Measurements from ENCODE around the gene FOXP1.

Gene FOXP1

DNA sequence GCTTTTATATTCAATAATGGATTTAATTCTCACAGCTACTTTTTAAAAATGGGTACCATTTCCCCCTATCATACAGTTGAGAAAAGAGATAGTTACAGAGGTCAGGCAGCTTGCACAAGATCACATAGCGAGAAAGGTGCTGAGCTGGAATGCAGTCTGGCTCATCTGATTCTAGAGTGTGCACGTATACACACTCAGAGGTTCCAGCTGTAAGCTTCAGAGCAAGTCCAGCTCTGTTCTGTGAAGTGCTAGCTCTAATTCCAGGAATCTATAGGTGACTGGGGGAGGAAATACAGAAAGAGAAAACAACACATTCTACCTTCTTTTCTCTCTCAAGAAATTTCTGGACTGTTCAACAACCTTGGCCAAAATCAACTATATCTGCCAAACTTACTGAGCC, 318.7 kb downstream of the FOXP1 start:
- DNase-seq (ENCODE audit: low read depth), result no peak

DNA sequence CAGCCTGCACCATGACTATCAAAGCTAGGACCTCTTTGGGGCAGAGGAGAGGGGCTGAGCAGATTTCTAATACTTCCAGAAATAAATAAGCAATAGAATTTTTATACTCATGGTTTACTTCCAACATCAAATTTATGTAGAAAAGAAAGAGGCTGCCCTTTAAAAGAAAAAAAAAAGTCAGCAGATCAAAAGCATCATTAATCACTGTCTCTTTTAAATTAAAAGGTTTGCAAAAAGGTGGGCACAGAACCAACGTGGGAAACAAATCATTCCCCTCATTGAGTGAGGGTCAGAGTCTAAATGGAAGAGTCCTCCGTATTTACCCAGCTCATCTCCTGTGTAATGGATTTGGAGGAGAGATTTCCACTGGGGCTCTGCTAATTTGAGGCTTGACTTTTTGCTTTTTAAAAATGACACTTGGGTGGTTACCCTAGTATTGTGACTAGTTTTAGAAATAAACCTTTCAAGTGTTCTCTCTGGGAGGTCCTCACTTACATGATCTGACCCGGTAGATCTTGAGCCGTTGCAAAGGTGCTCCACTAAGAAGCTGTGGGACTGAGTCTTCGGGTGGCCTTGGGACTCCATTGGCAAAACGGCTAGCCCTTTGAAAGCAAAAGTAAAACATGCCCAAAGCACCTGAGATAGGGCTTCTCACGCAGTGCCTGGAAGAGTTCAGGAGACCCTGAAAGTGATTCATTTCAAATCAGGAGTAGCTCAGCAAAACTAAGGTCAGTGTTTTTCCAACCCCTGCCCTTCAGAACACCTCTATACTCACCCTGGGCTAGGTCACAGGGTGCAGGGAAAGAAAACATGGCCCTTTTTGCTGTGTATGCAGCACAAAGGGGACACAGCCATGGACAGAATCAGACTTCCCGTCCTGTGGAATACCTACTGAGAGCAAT, 320.9 kb downstream of the FOXP1 start:
- DNase-seq (ENCODE audit: low read depth), result no peak

DNA sequence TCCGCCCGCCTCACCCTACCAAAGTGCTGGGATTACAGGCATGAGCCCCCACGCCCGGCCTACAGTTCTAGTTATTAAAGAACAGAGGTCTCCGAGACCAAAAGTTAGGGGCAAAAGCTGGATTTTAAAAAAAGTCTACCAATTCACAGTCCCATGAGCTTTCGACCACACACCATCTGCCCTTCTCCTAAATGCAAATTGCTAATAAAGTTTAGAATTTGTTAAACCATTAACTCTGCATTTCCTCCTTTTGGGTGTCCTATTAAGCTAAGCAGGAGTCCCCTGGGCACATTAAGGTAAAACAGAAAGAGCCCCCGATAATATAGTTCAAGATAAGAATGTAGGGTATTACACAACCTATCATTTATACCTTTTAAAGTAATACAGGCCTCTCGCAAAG, 322.7 kb downstream of the FOXP1 start:
- DNase-seq (ENCODE audit: low read depth), result no peak

DNA sequence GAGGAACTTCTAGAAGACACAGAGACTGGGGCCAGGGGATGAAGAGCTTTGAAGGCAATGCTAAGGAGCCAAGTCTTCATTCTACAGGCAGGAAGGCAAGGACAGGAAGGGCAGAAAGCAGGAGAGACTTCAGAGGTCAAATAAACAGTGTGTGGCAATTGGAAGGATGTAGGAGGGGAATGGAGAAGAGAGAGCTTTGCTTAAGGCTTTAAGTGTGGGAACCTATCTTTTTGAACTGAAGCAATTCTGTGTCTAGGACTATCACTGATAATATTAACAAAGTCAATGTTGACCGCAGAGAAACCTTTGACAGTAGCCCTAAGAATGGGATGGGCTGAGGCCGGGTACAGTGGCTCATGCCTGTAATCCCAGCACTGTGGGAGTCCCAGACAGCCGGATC, 325.0 kb downstream of the FOXP1 start:
- no peak for DNase-seq (ENCODE audit: low read depth)

DNA sequence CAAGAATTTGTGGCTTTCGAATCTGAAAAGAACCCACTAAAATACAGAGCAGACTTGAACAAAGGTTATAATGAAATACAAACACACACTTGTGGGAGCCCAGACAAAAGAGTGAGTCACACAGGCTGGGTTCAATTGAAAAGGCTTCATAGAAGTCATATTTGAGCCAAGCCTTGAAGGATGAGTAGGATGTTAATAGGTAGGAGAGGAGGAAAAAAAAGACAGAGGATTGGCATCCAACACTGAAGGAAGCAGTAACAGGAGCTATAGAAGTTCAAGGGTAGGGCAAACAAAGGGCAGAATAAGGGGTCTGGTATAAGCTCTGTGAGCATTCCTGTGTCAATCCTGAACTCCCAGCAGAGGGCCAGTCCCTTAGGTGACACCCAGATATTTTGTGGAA, 325.4 kb downstream of the FOXP1 start:
- no peak for DNase-seq (ENCODE audit: low read depth)

DNA sequence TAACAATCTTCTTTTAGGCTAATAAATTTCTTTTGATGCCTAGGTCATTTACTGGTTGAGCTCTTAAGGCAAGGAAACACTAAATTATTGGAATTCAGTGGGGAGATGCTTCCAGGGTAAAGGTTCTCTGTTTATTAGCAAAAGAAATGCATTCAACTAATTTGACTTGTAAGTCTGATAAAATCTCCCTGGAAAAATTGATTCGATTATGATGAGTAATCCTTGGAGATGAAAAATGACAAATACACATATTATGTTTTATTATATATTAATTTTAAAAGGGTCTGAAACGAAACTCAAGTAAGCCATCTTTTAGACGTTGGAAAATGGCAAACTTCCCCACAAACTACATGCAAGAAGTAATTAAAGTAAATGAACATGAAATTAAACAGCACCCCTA, 328.0 kb downstream of the FOXP1 start:
- DNase-seq (ENCODE audit: low read depth), result no peak

DNA sequence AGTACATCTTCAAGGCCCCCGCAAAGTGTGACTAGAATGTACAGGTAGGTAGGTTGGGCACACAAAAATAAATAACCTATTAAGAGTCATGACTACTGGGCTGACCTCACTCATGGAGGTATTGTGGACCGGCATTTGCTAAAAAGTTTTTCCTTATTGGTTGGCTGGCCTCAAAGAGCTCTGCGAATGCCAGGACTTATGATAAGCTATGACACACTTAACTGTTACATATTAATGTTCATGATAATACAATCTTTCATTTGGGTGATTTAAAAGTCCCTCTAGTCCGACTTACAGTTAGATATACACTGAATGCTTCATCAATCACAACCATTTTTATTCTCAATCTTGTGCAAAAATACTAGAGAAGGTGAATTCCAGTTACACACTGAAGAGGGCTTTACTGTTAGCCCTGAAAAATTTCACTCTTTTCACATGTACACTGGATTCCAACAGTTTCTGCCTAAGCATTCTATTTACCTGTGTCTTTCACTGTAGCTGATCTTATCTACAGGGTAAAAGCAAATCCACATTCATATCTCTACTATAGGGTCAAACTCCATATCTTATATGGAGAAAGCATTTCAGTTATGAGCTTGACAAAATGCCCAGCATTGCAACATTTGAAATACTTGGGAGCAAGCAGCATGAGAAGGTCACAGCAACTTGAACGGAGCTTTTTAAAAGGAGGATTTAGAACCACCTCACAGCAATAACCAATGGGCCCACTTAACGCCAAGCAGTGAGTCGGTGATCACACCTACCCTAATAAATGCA, 329.1 kb downstream of the FOXP1 start:
- no peak for DNase-seq (ENCODE audit: low read depth)

DNA sequence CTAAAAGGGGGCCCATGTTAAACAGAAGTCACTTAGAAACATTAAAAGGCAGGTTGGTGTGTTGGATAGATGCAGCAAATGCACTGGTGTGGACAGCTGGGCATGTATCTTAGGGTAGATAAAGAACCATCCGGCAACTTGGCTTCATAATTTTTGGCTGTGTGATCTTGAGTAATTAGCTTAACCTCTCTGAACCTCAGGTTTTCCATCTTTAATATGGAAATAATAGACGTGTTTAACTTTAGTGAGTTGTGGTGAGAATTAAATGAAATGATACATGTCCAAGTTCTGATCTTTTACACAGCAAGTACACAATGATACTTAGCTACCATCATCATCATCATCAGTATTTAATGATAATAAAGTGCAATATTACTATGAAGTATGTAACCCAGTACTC, 330.4 kb downstream of the FOXP1 start:
- DNase-seq (ENCODE audit: low read depth), result no peak

DNA sequence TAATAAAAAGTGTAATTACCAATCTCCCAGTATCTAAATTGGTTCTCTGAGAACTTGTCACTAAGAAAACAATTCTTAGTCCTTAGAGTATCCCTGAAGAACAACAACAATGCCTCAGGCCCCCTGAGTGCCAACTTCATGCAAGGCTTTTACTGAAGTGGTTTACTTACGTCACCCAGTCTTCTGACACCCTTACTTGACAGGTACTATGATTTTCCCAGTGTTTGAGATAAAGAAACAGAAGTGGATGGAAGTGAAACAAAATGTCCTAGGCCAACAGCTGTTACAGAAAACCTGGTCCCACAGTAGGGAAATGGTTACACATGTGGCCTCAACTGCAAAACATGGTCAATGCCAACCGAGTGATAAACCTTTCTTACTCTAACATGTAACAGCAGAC, 331.1 kb downstream of the FOXP1 start:
- DNase-seq (ENCODE audit: low read depth), result no peak

DNA sequence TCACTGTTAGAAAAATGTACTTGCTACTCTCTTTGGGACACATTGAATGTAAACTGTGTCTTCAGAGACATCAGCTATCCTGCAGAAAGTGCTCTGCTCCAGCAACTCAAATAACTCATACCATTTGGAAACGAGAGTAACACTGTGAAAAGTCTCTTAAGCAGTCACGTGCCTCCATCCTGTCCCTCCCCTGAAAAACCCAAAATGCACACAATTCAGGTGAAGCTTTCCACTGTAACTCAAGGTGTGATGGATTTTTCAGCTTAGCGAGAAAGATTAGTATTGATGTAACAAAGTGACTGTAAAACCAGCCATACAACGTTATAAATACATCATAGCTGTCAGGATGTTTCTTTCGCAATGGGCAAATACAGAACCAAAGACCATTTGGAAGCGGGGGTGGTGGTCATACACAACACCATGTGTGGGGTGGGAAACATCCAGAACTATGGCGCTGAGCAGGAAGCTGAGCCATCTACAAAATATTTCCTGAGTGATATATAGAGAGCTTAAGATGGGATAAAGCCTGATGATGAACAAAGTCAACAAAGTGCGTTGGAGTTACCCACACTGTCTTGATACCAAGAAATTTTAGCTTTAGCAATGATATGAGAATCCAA, 332.3 kb downstream of the FOXP1 start:
- DNase-seq (ENCODE audit: low read depth), result no peak

DNA sequence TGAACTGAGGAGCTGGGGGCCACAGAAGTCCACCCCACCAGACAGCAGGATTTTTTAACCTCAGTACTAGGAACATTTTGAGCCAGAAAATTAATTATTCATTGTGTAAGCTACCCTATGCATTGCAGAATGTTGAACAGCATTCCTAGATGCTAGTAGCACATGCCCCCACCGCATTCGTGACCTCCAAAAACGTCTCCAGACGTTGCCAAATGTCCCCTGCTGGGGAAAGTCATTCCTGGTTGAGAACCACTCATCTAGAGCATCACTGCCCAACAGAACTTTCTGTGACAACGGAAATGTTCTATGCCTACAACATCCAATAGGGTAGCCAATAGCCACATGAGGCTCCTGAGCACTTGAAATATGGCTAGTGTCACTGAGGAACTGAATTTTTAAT, 333.5 kb downstream of the FOXP1 start:
- no peak for DNase-seq (ENCODE audit: low read depth)

DNA sequence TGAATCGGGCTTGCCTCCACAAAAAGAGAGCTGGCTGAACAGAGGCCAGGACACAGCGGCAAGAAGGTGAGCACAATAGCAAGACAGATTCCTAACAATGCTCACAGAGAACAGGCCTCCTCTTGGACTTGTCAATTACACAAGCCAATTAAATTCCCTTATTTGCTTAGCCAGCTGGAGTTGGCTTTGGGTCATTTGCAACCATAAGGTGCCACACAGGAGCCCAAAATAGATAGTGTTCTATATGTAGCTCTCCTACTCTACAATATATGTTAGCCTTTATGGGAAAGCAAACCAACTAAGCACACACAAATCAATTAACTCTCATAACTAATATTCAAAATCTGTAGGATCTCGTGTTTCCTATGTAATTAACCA, 335.6 kb downstream of the FOXP1 start:
- no peak for DNase-seq (ENCODE audit: low read depth)

DNA sequence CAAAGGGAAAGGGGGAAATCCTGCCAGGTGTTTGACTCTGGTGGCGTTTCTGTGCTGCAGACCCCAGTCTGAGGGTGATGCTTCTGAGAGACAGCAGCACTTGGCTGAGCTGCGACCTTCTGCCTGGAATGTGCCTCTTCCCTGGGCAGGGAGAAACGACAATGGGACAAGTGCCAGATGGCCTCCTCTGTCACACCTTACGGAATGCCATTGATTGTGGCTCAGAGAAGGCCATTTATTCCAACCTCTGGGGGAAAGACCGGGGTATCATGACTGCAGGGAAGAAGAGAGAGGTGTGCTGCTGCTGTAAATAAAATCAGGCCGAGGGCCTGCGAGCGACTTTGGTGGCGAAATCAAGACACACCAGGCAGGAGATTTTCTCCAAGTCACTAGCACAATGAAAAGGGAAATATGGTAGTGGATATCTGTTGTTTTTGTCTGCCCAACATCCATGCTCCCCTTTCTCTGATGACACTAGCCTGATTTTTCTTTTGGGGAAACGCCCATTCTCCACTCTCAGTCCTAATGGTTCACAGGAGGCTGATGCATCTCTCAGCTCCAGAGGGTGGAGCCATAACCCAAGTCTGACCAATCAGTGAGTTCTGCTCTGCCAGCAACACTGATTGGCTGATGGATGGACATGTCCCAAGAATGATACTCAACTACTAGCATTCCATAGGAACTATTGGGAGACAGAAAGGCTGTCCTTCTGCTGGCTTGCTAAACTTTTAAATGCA, 336.1 kb downstream of the FOXP1 start:
- DNase-seq (ENCODE audit: low read depth), result no peak

DNA sequence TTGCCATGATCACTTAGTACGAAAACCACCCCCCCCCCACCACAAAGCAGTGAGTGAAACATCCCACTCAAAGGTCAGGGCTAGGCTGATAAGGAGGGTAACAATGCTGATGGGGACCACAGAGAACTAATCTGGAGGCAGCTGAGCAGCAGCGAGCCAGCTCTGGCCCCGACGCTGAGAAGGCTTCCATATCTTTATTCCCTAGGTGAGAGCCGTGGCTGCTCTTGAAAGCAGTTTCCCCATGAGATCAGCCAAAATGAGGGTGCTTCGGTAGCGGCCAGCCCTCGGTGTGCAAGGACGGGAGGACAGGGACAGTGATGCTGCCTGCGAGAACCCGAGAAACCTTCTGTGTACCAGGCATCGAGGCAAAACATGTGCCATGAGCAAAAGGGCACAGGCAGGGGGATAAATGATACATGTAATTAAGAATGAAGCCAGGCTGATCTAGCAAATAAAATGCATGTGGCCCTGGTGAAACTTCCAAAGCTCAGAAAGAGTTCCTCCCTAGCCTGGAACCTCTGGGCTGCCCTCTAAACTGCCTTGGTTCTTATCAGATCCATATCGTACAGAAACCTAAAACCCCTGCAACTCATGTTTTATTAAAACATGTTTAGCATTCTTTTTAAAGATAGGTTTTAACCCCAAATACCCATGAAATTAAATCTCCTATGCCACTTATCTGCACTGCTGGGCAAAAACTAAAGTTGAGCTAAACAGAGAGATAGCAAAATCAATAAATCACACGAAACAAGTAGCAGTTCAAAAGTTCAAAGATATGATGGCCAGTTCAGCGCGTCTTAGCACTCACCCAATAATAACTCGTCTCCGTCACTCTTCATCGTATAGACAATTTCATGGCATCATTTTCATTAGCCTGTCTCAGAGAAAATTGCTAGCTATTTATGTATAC, 337.3 kb downstream of the FOXP1 start:
- no peak for DNase-seq (ENCODE audit: low read depth)

DNA sequence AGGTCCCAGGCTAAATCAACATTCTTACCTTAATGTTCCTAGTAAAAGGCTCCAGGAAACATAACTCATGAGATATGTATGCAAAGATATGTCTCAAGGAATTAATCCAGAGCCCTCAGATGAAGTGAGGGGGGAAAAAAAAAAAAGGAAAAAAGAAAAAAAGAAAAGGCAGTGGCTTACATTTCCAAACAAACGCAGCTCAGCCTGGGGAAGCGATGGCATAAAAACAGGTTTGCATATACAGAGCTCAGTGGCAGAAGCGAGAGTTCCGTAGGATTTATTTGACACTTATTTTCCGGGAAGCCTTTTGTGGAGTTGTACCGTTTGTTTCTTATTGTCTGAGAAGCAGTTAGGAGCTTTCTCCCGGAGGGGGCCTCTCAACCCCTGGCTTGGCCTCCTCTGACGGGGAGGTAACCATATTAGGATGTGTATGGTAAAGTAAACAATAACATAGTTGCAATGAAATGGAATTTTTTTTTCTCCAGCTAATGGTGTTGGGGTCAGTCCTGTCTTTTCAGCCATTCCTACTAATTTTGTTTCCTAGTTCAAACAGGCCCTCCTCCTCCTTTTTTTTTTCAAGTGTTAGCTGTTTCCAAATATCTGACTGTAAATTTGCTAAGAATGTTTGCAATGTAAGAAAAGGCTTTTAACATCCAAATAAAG, 338.6 kb downstream of the FOXP1 start:
- no peak for DNase-seq (ENCODE audit: low read depth)

DNA sequence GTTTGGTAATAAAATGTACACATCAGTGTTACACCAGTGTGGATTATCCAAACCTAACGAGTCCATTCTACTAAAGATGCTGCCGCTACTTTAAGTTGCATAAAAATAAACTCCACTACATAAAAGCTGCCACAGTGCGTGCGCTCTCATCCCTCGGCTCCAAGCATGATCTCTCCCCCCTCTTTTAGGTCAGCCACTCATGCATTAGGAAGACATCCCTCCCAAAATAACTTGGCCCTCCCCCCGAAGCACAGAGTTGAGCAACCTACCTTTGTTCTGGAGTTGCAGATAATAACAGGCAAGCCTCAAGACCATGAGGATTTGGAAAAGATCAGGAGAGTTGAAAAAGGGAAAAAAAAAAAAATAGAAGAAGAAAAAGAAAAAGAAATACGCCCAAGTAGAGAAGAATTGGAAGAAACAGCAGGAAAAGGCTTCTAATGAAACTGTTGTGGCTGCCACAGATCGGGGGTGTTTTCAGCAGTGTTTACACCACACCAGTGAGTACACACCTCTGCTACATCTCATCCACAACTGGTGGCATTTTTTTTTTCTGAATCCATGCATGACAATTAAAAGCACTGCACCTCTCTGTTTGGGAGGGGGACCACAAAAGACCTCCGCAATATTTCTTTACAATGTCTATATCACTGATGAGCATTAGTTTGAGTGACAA, 339.2 kb downstream of the FOXP1 start:
- DNase-seq (ENCODE audit: low read depth), result no peak

DNA sequence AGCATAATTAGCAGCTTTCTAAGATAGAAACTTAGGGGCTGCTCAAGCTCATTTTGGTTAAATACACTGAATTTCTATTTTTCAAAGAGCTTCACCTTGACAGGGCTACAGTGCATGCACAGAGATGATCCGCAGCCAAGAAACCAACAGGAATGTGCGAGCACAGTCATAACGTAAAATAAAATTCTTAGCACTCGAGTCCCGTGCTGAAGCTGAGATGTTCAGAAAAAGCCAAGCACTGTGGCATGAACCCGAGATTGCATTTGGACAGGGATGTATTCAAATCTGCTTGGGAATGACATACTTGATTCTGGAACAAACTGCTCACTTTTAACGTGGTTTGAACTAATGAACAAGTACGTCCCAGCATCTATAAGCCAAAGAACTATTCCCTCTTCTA, 340.3 kb downstream of the FOXP1 start:
- no peak for DNase-seq (ENCODE audit: low read depth)

DNA sequence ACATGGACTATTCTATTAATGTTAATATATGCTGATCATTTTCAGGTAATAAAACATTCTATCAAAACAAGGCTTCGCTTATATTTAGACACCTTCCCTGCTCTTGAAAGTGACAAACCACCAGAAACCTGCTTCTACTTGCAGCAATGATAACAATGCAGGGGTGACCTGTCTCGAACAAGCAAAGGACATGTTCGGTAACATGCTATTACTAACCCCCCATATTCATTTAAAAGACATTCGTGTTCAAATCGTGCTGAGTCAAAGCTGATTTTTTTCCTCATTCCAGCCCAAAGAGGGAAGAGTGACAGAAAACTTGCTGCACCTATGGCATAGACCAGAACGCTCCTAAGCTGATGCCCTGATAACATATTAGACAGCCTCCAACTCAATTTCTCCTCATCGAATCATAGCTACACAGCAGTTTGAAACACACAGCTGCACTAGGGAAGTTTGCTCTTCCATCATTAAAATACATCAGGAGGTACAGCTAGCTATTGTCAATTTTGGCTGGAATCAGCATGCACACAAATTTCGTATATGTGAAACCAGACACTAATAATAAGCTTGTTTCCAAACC, 341.5 kb downstream of the FOXP1 start:
- no peak for DNase-seq (ENCODE audit: low read depth)

DNA sequence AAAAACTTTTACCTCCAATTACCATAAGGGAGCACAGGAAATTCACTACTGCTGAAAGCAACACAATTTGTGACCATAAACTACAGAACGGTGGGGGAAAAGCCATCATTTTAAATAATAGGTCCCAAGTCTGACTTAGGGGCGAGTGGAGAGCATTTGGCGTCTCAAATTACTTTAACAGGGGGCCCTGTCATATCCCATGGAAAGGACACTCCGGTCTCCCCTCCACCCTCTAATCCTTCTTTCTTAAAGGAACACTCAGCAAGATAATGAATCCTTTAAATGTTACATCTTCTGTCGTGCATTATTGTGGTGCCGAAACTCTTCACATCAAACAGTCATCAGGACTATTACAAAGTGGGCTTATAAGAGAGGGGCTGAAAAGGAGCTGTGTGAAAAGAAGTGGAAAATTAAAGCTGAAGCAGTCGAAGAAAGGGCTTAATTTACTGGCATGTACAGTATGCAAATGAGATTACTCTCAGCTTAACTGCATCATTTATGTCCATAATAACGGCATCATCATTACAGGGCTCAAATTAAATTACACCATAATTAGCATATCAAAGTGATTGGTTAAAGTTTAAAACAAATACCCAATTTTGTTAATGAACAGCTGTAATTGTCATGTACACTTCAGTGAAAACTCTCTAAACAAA, 342.2 kb downstream of the FOXP1 start:
- DNase-seq (ENCODE audit: low read depth), result no peak

All from stimulated activated CD8-positive, alpha-beta memory T cell treated with anti-CD3 and anti-CD28 coated beads, Interleukin-12 subunit alpha, Interleukin-12 subunit beta, amount 100 ng/mL, for 1 hour (primary cell).